HG03558 (cell line): Measurements from ENCODE around the gene CHMP4B.

Experiments used
- ATAC-seq: cut with Tn5 transposase; IDR thresholded peaks from one replicate; pipeline ENCODE4 v1.9.1; 2021; ENCODE audit warnings: moderate number of reproducible peaks; ENCODE audit not compliant: unreplicated experiment; ENCODE audit errors: extremely low read depth

Gene CHMP4B

GRCh38 chr20:33836277-33836676 lies 25.1 kb downstream of the CHMP4B start:
- no peak for ATAC-seq

GRCh38 chr20:33837096-33837830 lies 26.1 kb downstream of the CHMP4B start:
- ATAC-seq, result no peak

GRCh38 chr20:33838035-33838864 lies 27.1 kb downstream of the CHMP4B start:
- no peak for ATAC-seq

GRCh38 chr20:33839591-33839990 lies 28.4 kb downstream of the CHMP4B start:
- no peak for ATAC-seq

GRCh38 chr20:33840160-33840559 lies 29.0 kb downstream of the CHMP4B start:
- ATAC-seq, result no peak

- ATAC-seq, result no peak
Observed at GRCh38 chr20:33840759-33841435, 29.7 kb downstream of the CHMP4B start.

- ATAC-seq, result no peak
Observed at GRCh38 chr20:33841436-33841799, 30.3 kb downstream of the CHMP4B start.

- no peak for ATAC-seq
Observed at GRCh38 chr20:33842346-33842745, 31.2 kb downstream of the CHMP4B start.

- ATAC-seq, result no peak
Observed at GRCh38 chr20:33843050-33843449, 31.9 kb downstream of the CHMP4B start.

- no peak for ATAC-seq
Observed at GRCh38 chr20:33843854-33844253, 32.7 kb downstream of the CHMP4B start.

- ATAC-seq, result no peak
Observed at GRCh38 chr20:33846291-33846935, 35.3 kb downstream of the CHMP4B start.

GRCh38 chr20:33847006-33847405 lies 35.9 kb downstream of the CHMP4B start:
- no peak for ATAC-seq

- ATAC-seq, result no peak
Observed at GRCh38 chr20:33848391-33848790, 37.2 kb downstream of the CHMP4B start.

- ATAC-seq, result no peak
Observed at GRCh38 chr20:33850159-33850558, 39.0 kb downstream of the CHMP4B start.

- ATAC-seq, result no peak
Observed at GRCh38 chr20:33851842-33852466, 40.8 kb downstream of the CHMP4B start.

GRCh38 chr20:33852626-33853506 lies 41.7 kb downstream of the CHMP4B start:
- ATAC-seq, result no peak

GRCh38 chr20:33853507-33853813 lies 42.3 kb downstream of the CHMP4B start:
- ATAC-seq, result no peak

- no peak for ATAC-seq
Observed at GRCh38 chr20:33857722-33858563, 46.8 kb downstream of the CHMP4B start.

- ATAC-seq, result no peak
Observed at GRCh38 chr20:33858666-33859065, 47.5 kb downstream of the CHMP4B start.
